ENCODE data around the gene PLXNA4.

PLXNA4 gene

GRCh38 chr7:132560825-132561529 is 15.3 kb downstream of the PLXNA4 start:
- DNase-seq, result no peak

- DNase-seq, result no peak
Observed at GRCh38 chr7:132560105-132560504, 16.2 kb downstream of the PLXNA4 start.

DNA sequence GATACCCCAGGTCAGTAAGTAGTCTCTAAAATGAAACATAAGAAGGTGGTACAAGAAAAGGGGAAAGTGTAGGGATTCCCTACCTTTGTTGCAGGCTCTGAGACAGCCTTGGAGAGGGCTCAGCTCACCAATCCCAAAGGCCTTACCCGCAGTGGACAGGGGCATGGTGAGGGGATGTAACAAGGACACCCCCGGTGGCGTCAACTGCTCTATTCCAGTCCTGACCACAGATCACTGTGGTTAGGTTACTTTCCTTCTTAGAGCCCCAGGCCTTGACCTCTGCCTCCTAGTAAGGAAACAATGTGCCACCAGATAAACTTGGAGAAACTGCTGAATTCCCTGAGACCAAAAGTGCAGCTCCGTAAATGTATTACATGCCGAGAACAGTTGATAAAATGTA is 17.5 kb downstream of the PLXNA4 start:
- no peak for DNase-seq

- DNase-seq, result no peak
Observed at GRCh38 chr7:132557489-132558044, 18.7 kb downstream of the PLXNA4 start.

DNA sequence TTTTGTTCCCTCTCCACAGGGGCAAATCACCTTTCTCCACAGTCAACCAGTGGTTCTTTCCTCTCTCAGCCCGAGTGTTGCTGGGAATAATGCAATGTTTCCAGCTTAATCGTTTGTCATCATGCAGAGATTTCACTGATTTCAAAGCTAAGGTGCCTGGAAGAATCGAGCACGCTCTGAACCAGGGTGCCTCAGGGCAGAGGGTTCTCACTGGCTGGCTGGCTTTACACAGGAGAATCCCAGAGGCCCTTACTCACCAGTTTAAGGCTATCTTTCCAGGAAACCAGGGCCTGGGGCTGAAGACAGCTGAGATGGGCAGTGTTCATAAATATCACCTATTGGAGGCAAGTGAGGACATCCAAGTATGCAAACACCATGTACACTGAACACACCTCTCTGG is 21.8 kb downstream of the PLXNA4 start:
- no peak for DNase-seq

DNA sequence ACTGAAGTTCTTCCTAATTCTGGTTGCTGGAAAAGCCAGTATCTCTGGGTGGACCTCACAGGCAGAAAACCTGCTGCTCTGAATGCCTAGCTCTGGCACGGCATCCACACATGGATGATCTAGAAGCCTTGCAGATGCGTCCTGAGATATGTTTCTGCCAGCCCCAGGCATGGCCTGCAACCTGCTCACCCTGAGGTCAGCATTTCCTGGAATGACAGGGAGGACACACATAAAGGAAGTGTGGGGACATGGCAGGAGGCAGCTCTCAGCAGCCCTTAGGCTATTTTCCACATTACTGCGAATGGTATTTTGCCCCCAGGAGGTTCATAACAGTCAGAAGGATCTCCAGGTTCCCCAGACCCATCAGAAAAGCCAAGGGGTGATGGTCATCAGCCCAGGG is 23.2 kb downstream of the PLXNA4 start:
- no peak for DNase-seq

DNA sequence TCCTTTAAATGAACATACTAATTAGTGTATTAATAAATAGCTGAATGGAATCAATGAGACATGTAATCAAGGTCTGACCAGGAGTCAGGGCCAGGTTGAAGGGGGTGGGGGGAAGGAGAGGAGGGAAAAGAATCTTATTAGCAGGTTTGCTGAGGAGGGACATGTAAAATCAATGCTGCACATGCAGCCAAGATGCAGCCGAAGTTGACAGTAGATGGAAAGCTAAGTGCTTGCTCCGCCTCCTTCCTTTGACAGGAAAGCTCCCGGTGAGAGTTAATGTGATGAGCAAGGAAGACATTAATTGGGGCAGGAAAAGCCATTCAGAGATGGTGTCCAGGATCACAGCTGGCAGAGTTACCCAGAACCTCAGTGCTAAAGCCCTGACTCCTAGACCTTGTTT is 24.4 kb downstream of the PLXNA4 start:
- no peak for DNase-seq

DNA sequence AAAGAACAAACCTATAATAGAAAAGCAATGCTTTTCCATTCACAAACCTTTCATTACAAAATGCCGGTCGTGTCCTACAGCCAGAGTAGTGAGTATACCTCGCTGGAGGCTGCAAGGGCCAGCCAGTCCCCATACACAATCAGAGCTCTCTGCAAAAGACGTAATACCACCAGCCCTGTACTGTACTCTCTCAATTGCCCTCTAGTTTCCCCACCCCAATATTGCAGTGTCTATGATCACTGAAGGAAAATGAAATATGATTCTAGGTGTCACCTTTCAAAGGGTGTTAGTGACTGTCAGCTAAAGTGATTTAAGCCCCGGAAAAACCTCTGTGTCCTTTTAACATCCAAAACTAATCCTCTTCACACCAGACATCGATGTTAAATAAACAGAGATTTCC is 24.8 kb downstream of the PLXNA4 start:
- no peak for DNase-seq

GRCh38 chr7:132548489-132549078 is 27.7 kb downstream of the PLXNA4 start:
- DNase-seq, result no peak

- DNase-seq, result no peak
Observed at GRCh38 chr7:132547821-132548220, 28.4 kb downstream of the PLXNA4 start.

GRCh38 chr7:132546366-132547127 is 29.7 kb downstream of the PLXNA4 start:
- no peak for DNase-seq

GRCh38 chr7:132545756-132546155 is 30.5 kb downstream of the PLXNA4 start:
- DNase-seq, result no peak

DNA sequence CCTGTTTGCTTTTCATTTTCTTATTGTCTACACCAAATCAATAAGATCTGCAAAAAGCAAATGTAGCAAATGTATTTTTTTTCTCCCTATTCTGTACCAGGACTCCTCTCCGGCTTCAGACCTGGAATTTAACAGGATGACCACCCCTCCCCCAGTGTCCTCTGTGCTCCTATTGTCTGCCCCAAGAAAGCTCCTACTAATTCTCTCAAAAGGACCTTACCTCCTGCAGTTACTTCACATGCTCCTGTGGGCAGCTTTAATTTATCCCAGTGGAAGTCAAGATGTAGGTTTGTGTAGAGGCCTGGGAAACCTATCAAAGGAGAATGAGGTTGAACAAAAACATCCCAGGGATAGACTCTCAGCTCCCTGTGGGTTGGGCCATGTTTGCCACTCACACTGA is 31.3 kb downstream of the PLXNA4 start:
- DNase-seq, result no peak

- no peak for DNase-seq
Observed at GRCh38 chr7:132544025-132544424, 32.2 kb downstream of the PLXNA4 start.

- DNase-seq, result no peak
Observed at GRCh38 chr7:132542895-132543294, 33.4 kb downstream of the PLXNA4 start.

DNA sequence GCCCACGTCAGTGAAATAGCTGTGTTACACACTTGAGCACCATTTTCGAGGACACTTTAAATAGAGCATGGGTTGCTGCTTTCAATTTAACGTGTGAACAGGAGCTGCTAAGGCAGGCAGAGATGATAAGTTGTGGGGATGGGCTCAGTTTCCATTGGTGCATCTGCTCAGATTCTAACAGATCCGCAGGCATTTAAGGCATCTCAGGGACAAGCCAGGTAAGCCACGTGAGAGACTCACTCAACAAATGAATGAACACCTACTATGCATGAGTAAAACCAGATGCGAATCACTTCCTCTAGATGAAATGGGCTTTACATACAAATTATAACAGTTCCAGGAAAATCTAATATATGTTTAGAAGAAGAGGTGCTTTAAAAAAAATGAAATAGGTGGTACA is 34.6 kb downstream of the PLXNA4 start:
- no peak for DNase-seq

GRCh38 chr7:132537456-132538145 is 38.7 kb downstream of the PLXNA4 start:
- DNase-seq, result no peak

DNA sequence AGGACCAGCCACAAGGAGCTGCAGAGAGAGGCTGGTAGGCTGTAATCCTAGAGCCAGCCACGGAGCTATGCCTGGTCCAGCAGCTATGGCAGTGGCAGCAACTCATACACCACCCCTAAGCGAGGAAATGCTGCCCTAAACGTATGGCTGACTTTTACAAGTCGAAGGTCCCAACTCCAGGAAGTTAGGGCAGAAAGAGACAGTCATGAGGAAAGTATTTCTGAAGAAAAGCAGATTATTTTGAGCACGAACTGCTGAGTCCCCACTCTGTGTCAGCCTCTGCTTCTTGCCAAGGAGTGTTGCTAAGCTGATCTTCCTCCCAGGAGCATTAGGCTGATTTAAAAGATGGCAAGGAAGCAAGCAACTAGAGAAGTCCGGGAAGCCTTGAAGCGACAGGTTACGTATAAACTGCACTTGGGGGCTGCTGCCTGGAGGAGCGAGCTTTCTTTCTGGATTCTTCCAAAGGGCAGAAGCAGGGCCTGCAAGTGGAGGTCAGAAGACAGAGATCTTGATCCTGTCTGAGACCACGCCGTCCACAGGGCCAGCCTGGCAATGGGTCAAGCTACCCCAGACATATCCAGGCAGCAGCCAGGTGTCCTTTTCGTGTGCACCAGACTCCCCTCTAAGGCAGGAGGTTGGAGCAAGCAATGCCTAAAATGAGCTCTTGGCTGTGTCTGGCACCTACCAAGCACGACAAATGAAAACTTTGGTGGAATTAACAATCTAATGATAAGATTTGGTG is 39.4 kb downstream of the PLXNA4 start:
- DNase-seq, result no peak

DNA sequence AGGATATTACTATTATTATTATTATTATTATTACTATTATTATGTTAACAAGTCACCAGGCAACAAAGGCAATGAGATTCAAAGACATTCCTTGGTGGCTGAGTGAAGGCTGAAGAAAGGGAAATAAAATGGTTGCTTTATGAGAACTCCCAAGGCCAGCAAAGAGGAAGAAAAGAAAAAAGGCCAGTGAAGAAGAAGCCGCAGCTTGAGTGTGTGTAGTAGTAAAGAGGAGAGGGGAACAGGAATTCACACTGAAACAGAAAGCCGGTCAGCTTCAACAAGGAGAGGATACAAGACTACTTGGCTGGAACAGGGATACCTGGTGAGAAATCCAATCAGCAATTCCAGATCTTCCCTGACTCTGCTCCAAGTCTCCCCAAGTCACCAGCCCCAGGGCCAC is 42.4 kb downstream of the PLXNA4 start:
- DNase-seq, result no peak

DNA sequence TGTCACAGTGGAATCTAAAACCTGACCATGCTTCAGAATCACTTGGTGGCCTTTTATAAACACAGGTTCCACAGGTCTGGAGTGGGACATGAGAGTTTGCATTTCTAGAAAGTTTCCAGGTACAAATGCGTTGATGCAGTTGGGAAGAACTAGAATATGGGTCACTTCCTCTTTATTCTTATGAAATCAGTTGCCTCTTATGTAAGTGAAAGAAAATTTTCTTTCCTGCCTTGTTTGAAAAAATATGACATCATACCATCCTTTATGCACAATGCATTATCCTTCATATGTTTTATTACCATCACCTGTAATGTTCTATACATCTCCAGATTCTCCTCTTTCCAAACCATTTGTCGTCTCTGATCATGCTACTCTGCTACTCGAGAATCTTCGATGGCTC is 44.0 kb downstream of the PLXNA4 start:
- no peak for DNase-seq

- no peak for DNase-seq
Observed at GRCh38 chr7:132531562-132531961, 44.7 kb downstream of the PLXNA4 start.

DNA sequence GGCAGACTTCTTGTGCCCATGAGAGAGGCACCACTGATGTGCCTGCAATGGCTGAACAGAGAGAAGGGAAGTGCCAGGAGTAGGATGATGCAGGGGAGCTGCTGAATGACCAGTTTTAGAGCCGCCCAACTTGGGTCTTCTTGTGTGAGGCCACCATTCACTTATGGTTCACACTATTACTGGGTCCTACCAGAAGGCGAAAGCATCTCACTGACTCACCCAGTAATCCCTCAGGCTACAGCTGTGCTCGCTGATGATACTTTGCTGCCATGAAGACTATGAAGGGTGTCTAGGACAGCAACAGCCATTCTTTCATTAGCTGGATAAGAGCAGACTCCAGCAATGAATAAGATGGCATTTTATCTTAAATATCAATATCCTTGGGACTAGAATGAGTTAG is 47.6 kb downstream of the PLXNA4 start:
- DNase-seq, result no peak
